Pancreas (tissue), 10 donors: Measurements from ENCODE around the gene PNPLA8. TPM values are rescaled to one million over a fixed set of nuclear protein-coding genes. Genes with fewer than 3 reads are reported as not detected.

Source experiments
- ATAC-seq, 4 donors: fragments of 200-7000 bp; cut with Tn5 transposase; one replicate each; pipeline versions ENCODE4 v1.8.0 to v1.9.1; 2020; ENCODE audit warnings: mild to moderate bottlenecking in 4 of 4, moderate library complexity in 4 of 4
- DNase-seq, 6 donors: peaks; one replicate each; pipeline ENCODE4 v3.0.0-alpha.2; 2020
- FAIRE-seq: peaks from 2 replicates; lab custom pipeline; 2012; peaks lifted over from hg19 to GRCh38; lab: Jason Lieb, UNC
- H3K27ac ChIP-seq, 4 donors: fragments of 200-600 bp; sonication (generic); 1 replicate in 3 of 4; 2 replicates in 1 of 4; pipeline versions ENCODE4 v1.5.0 to v1.8.0; 2020
- H3K27me3 ChIP-seq, 4 donors: fragments of 200-600 bp; one replicate each; pipeline ENCODE4 v1.8.0; 2021
- H3K36me3 ChIP-seq, 3 donors: fragments of 200-600 bp; sonication (generic) in 1 of 3; one replicate each; pipeline versions ENCODE4 v1.5.0 to v1.8.0; 2020 to 2021
- H3K4me1 ChIP-seq, 3 donors: fragments of 200-600 bp; one replicate each; pipeline ENCODE4 v1.8.0; 2021
- H3K4me3 ChIP-seq, 4 donors: fragments of 200-600 bp; sonication (generic) in 2 of 4; one replicate each; pipeline versions ENCODE4 v1.5.0 to v1.8.0; 2020 to 2021
- H3K9me3 ChIP-seq, 4 donors: fragments of 200-600 bp; one replicate each; pipeline ENCODE4 v1.8.0; 2021
- WGBS, 2 donors: extraction: QIAGEN DNeasy Blood & Tissue Kit; methylation state at CpG; one replicate each; pipeline ENCODE4 v1.1.7; 2013; 5-methylcytosine and 5-hydroxymethylcytosine counted together
- intact Hi-C, 3 donors: fragments of 100-400 bp; cut with DNase I; formaldehyde crosslinking; loops; one replicate each; pipeline versions ENCODE4 v1.11.1 to v1.14.2; 2022
- polyA plus RNA-seq, 2 donors: library from polyadenylated mRNA; stranded (reverse); fragments of 200-250 nt; gene quantifications; one replicate each; pipeline ENCODE4 v1.2.3, GENCODE V29; 2013
- total RNA-seq, 6 donors: library from RNA; stranded (reverse); fragmentation: NEBNext Ultra II Directional in 4 of 6; extraction: Animal tissue kit (Norgen Biotek cat#: 25700) in 4 of 6; gene quantifications; one replicate each; pipeline versions ENCODE4 v1.2.1 to v1.2.4, GENCODE V29; 2021 to 2023
- TF ChIP-seq, protein P1 (sequence below), 4 donors: fragments of 200-600 bp; sonication (generic) in 3 of 4; IDR thresholded peaks; one replicate each; pipeline versions ENCODE4 v1.5.0 to v1.8.0; 2021; ENCODE audit warnings: antibody characterized with exemption in 4 of 4
- donor health status: healthy with polysubstance abuse.
- donor health status: DM: no; HTN: no; CAD: no; lungs with moderate emphysema.
- donor health status: DM: no; HTN: no; CAD: no.
- donor health status: control.
- donor health status: control.
- donor health status: Bipolar disorder and iron deficiency.
- donor health status: DM: yes; HTN: yes; CAD: no.
- donor health status: DM: no; HTN: no; CAD: no.
- donor health status: DM: no; HTN: no; CAD: no.
- donor health status: DM: yes; HTN: yes; CAD: no.

Gene PNPLA8, protein sequence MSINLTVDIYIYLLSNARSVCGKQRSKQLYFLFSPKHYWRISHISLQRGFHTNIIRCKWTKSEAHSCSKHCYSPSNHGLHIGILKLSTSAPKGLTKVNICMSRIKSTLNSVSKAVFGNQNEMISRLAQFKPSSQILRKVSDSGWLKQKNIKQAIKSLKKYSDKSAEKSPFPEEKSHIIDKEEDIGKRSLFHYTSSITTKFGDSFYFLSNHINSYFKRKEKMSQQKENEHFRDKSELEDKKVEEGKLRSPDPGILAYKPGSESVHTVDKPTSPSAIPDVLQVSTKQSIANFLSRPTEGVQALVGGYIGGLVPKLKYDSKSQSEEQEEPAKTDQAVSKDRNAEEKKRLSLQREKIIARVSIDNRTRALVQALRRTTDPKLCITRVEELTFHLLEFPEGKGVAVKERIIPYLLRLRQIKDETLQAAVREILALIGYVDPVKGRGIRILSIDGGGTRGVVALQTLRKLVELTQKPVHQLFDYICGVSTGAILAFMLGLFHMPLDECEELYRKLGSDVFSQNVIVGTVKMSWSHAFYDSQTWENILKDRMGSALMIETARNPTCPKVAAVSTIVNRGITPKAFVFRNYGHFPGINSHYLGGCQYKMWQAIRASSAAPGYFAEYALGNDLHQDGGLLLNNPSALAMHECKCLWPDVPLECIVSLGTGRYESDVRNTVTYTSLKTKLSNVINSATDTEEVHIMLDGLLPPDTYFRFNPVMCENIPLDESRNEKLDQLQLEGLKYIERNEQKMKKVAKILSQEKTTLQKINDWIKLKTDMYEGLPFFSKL
- 10 to 100 TPM in 3 of 6 donors, 1 to 10 TPM in 3; 7.8 to 13.4 (median 10.7) TPM for total RNA-seq
- polyA plus RNA-seq, result 10 to 100 TPM in 1 of 2 donors, 1 to 10 TPM in 1; 5.2 to 11.1 TPM

DNA sequence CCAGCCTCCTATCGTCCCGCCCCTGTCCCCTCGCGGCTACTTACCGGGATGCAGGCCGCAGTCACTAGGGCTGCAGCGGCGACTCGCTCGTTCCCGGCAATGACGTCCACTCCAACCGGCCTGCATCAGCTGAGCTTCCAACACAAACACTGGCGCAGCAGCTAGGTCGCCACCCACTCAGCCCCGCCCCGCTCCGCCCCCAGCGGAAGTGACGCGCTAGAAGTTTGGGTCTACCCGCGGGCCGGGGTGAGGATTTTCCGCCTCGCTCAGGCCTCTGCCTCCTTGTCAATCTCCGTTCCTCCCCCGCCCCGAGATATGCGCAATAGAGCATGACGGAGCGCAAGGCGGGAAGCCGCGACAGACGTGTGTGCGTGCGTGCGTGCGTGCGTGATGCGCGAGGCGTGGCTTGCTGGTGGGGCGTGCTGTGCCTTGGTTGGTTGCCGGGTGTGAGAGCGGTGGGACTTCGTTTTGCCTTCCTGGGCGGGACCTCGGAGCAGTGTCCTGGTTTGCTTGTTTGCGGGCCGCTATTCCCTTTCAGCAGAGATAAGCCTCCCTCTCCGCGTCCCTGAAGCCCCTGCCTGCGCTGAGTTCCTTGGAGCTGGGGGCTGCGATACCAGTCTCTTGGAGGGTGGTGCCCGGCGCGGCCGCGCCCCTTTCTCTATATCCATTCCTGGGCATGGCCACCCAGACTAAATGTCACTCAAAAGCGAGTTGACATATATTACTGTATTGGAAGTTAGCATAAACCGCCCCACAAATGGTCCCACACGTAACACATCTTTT, at the start of gene PNPLA8:
PNPLA8 (minus strand) TSS at position 151 of the 783 bp plus-strand sequence. CDS start 10,644 bp downstream, outside the sequence.
- Histone ChIP-seq H3K9me3 (no peaks in the 10 kb centered on the region), H3K4me1 (peaks cover 12 to 30% (median 24%) of the 10 kb centered on the region in 3 donors), H3K4me3 (peak within 1 kb of the TSS; percentile 52 to 75 (median 66)), H3K27ac (peak within 1 kb of the TSS; percentile 95 to 99 (median 97)), H3K27me3 (no peaks in the 10 kb centered on the region), H3K36me3 (no peaks in the 10 kb centered on the region)
- 0% methylated on average over 62 to 64 of the region's 64 CpGs for WGBS, 2 donors
- ATAC-seq, result peak; percentile 89 to 95 (median 92)
- intact Hi-C loops, result no loop called here
- TF ChIP-seq, protein P1, sequence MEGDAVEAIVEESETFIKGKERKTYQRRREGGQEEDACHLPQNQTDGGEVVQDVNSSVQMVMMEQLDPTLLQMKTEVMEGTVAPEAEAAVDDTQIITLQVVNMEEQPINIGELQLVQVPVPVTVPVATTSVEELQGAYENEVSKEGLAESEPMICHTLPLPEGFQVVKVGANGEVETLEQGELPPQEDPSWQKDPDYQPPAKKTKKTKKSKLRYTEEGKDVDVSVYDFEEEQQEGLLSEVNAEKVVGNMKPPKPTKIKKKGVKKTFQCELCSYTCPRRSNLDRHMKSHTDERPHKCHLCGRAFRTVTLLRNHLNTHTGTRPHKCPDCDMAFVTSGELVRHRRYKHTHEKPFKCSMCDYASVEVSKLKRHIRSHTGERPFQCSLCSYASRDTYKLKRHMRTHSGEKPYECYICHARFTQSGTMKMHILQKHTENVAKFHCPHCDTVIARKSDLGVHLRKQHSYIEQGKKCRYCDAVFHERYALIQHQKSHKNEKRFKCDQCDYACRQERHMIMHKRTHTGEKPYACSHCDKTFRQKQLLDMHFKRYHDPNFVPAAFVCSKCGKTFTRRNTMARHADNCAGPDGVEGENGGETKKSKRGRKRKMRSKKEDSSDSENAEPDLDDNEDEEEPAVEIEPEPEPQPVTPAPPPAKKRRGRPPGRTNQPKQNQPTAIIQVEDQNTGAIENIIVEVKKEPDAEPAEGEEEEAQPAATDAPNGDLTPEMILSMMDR (IDR thresholded peaks at IDR 0.05), result no peak
- FAIRE-seq, result peak; percentile 93
- peak; percentile 99 to 100 (median 100) for DNase-seq

DNA sequence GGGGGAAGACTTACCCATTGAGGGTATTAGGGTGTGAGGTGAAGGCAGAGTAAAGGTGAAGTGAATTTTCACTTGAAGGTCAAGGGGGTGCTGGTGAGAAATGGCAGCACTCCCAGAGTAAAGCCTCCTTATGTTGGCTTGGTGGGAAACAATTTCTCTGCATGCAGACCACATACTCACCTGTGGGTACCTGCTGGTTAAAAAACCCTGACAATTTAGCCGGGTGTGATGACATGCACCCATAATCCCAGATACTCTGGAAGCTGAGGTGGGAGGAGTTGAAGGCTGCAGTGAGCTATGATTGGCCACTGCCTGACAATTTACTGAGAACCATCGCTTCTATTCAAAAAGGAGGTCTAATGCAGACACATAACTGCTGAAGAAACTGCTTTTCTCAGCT, 49.2 kb upstream of the PNPLA8 start:
- TF ChIP-seq, protein P1 (IDR thresholded peaks at IDR 0.05), result no peak
- no peaks in the 10 kb centered on the region for H3K9me3 ChIP-seq
- H3K27me3 ChIP-seq, result no peaks in the 10 kb centered on the region
- H3K27ac ChIP-seq, result no peak overlapping the region
- DNase-seq, result no peak
- WGBS, 2 donors, result 71 to 75% methylated on average over 2 of the region's 2 CpGs
- peaks cover 4 to 18% (median 8%) of the 10 kb centered on the region in 3 donors for H3K36me3 ChIP-seq
- intact Hi-C loops, result no loop called here
- H3K4me1 ChIP-seq, result peaks cover 0 to 25% (median 20%) of the 10 kb centered on the region in 3 donors
- FAIRE-seq, result no peak
- no peak for ATAC-seq
- H3K4me3 ChIP-seq, result no peak overlapping the region

DNA sequence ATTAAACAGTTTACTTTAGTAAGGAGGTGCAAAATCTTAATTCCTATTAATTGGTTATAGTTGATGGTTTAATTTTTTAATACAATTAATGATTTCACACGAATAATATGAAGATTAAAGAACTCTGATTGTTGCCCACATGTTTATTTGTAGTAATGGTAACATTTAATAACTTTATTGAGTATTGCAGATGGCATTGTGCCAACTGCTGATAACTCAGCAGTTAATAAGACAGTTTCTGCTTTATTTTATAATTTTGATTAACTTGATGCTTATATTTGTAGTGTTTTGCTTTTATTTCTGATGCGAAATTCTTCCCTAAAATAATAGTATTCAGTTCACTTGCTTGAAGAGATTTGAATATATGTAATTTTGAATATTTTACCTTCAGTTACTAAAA, 46.5 kb upstream of the PNPLA8 start:
- TF ChIP-seq, protein P1 (IDR thresholded peaks at IDR 0.05), result no peak
- WGBS, 2 donors, result 40 to 41% methylated on average over 2 of the region's 2 CpGs
- Histone ChIP-seq H3K27ac (peak overlapping the region in 1 of 4 donors; percentile 1), H3K27me3 (no peaks in the 10 kb centered on the region), H3K9me3 (no peaks in the 10 kb centered on the region), H3K4me3 (peak overlapping the region in 2 of 4 donors; percentile 60 to 89), H3K4me1 (peaks cover 0 to 29% (median 20%) of the 10 kb centered on the region in 3 donors), H3K36me3 (peaks cover 4 to 9% (median 8%) of the 10 kb centered on the region in 3 donors)
- ATAC-seq, result no peak
- no peak for FAIRE-seq
- intact Hi-C loops, result no loop called here
- DNase-seq, result no peak

DNA sequence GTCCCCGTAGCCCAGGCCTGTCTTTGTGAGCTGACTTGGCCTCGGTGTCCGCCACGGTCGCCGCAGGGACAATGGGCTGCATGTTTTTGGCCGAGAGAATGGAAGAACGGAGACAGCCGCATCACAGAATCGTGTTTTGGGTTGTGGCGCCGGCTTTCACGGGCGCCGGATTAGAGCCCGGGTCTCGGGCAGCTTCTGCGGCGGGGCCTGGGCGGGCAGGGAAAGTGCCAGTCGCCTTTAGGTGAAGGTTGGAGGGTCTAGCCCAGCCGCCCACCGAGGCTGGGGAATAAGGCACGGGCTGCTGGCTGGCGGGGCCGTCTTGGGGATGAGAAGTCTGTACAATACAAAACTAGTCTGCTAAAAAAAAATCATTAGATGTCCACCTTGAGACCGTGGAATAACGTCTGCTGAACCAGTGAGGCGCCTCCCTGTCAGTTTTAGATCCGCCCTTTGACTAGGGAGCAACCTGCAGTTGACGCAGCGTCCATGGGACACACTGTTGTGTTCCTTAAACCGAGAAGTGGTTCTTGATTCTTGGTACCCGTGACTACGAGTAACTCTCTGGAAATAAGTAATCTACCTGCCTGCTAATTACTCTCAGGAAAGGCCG, 44.3 kb upstream of the PNPLA8 start:
- peak overlapping the region; percentile 93 to 96 (median 96) for H3K27ac ChIP-seq
- TF ChIP-seq, protein P1 (IDR thresholded peaks at IDR 0.05), result no peak
- H3K4me1 ChIP-seq, result peaks cover 9 to 38% (median 31%) of the 10 kb centered on the region in 3 donors
- peak overlapping the region; percentile 60 to 89 (median 72) for H3K4me3 ChIP-seq
- 0 to 1% methylated on average over 36 of the region's 36 CpGs for WGBS, 2 donors
- peaks cover 4 to 9% (median 8%) of the 10 kb centered on the region in 3 donors for H3K36me3 ChIP-seq
- ATAC-seq, result peak; percentile 53 to 66 (median 59)
- peak in 4 of 6 donors; percentile 58 to 67 (median 62) for DNase-seq
- intact Hi-C loops, result no loop called here
- no peaks in the 10 kb centered on the region for H3K9me3 ChIP-seq
- H3K27me3 ChIP-seq, result no peaks in the 10 kb centered on the region
- no peak for FAIRE-seq
